ENCODE measurements around the gene CUL3.
"Not testable (repeated sequence)": the region's sequence is repeated elsewhere in the genome, so short reads cannot be mapped to it uniquely, and the experiment has no call there.

The CUL3 gene

GRCh38 chr2:224543939-224544338 lies 41.2 kb downstream of the CUL3 start:
- no peak for DNase-seq (ENCODE audit: low read depth)

GRCh38 chr2:224538561-224539138 lies 46.5 kb downstream of the CUL3 start:
- no peak for DNase-seq (ENCODE audit: low read depth)

DNA sequence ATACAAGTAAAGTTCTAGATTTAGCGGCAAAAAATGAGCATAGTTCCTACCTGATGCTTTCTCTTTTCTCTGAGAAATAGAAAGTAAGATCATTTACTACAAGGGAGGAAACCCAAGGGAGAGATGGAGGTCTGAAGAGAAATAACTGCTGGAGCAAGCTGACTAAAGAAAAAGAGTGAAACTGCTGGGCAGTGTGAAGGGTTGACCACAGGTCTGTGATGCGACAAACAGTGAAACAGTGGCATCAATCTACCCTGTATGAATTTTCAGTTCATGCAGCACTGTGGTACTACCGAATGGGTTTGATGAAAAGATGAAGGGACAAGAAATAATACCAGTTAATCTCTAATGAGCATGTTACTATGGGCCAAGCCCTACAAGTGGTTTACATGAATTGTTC lies 52.2 kb downstream of the CUL3 start:
- DNase-seq (ENCODE audit: low read depth): no peak

DNA sequence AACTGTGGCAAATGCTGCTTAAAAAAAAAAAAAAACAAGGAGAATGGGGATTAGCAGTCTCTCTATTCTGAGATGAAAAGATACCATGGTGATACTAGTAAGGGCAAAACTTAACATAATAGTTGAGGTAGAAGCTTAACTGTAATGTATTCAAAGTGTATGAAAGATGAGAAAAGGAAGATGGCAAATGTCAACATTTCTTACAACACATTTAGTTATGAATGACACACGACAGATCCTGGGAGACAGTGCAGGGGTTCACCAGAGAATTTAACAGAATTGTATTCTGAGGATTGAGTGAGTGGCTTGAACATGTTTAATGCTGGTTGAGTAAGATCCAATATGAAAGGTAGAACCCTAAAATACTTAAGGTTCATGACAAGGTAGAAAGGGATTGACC lies 52.7 kb downstream of the CUL3 start:
- DNase-seq (ENCODE audit: low read depth): no peak

GRCh38 chr2:224528171-224528570 lies 57.0 kb downstream of the CUL3 start:
- no peak for DNase-seq (ENCODE audit: low read depth)

- DNase-seq (ENCODE audit: low read depth): no peak
These were observed 59.4 kb downstream of the CUL3 start for GRCh38 chr2:224525774-224526173.

GRCh38 chr2:224524657-224525056 lies 60.5 kb downstream of the CUL3 start:
- DNase-seq (ENCODE audit: low read depth): no peak

DNA sequence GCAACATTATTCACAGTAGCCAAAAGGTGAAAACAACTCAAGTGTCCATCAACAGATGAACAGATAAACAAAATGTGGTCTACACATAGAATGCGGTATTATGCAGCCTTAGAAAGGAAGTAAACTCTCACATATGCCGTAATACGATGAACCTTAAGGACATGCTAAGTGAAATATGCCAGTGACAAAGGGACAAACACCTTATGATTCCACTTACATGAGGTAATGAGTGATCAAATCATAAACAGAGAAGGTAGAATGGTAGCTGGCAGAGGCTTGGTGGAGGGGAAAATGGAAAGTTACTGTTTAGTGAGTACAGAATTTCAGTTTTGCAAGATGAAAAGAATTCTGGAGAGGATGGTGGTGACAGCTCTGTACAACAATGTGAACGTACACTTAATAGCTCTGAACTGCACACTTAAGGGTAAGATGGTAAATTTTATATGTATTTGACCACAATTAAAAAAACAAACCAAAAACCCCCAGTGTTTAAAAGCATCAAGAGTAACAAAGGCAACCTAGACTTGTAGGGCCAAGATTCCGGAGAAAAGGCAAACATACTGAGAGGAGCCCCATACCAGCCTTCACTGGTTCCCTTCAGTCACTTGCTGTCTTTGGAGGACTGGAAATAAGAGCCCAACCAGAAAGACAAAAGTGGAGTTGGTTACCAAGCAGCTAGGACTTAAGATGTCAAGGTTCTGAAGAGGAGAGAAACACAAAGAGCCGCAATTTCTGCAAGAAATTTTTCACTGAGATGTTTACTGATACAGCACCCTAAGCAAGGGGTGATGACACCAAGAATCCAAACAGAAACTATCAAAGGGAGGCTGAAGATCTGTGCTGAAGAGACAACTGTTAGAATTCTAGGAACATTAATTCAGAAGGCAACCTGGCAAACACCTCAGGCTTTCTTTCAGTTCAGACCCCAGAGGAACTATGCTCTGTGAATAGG lies 61.3 kb downstream of the CUL3 start:
- DNase-seq (ENCODE audit: low read depth): no peak

GRCh38 chr2:224522483-224522882 lies 62.7 kb downstream of the CUL3 start:
- not testable (repeated sequence) for DNase-seq (ENCODE audit: low read depth)

DNA sequence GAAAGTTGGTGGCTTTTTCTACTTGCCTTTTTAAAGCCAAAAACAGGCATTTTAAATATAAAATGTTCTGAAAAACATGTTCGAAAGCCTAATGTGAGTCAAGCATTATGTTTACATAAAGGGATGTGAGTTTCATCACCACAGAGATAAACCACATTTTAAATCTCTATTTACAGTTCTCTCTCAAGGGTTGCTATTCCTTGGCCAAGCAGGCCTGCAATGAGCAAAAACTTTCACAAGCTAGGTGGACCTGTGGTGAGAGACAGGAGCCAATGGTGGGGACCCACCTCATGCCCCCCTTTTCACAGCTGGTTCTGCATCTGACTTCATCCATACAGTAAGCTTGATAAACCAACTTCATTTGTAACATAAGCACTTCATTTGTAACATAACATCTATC lies 65.1 kb downstream of the CUL3 start:
- DNase-seq (ENCODE audit: low read depth): no peak

- DNase-seq (ENCODE audit: low read depth): no peak
These were observed 66.2 kb downstream of the CUL3 start for GRCh38 chr2:224518806-224519580.

- no peak for DNase-seq (ENCODE audit: low read depth)
These were observed 67.2 kb downstream of the CUL3 start for GRCh38 chr2:224517963-224518362.

GRCh38 chr2:224516393-224516792 lies 68.8 kb downstream of the CUL3 start:
- not testable (repeated sequence) for DNase-seq (ENCODE audit: low read depth)

- DNase-seq (ENCODE audit: low read depth): no peak
These were observed 71.2 kb downstream of the CUL3 start for GRCh38 chr2:224513991-224514390.

- no peak for DNase-seq (ENCODE audit: low read depth)
These were observed 77.4 kb downstream of the CUL3 start for GRCh38 chr2:224507789-224508188.

- no peak for DNase-seq (ENCODE audit: low read depth)
These were observed 78.7 kb downstream of the CUL3 start for GRCh38 chr2:224506494-224506893.

DNA sequence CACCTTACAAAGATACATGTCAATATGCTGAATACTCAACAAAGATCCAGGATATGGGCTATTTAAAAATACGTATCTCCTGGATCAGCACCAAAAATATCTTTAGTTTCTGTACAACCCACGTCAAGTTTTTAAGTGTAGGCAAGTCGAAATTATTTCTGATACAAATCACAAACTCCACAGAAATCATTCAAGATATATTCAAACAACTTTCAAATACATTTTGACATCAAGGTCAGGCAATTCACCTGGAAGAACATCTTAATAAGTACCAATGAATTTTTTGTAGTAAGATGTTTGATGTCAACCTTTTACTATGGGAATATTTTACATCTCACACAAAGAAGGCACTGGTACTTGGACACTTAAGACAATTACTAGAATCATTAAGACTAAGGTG lies 86.2 kb downstream of the CUL3 start:
- no peak for DNase-seq (ENCODE audit: low read depth)

- DNase-seq (ENCODE audit: low read depth): no peak
These were observed 92.6 kb downstream of the CUL3 start for GRCh38 chr2:224492531-224492930.

DNA sequence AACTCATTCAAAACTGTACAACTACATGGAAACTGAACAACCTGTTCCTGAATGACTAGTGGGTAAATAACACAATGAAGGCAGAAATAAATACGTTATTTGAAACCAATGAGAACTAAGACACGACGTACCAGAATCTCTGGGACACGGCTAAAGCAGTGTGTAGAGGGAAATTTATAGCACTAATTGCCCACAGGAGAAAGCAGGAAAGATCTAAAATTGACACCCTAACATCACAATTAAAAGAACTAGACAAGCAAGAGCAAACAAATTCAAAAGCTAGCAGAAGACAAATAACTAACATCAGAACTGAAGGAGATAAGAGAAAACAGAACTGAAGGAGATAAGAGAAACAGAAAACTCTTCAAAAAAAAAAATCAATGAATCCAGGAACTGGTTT lies 97.2 kb downstream of the CUL3 start:
- DNase-seq (ENCODE audit: low read depth): not testable (repeated sequence)

DNA sequence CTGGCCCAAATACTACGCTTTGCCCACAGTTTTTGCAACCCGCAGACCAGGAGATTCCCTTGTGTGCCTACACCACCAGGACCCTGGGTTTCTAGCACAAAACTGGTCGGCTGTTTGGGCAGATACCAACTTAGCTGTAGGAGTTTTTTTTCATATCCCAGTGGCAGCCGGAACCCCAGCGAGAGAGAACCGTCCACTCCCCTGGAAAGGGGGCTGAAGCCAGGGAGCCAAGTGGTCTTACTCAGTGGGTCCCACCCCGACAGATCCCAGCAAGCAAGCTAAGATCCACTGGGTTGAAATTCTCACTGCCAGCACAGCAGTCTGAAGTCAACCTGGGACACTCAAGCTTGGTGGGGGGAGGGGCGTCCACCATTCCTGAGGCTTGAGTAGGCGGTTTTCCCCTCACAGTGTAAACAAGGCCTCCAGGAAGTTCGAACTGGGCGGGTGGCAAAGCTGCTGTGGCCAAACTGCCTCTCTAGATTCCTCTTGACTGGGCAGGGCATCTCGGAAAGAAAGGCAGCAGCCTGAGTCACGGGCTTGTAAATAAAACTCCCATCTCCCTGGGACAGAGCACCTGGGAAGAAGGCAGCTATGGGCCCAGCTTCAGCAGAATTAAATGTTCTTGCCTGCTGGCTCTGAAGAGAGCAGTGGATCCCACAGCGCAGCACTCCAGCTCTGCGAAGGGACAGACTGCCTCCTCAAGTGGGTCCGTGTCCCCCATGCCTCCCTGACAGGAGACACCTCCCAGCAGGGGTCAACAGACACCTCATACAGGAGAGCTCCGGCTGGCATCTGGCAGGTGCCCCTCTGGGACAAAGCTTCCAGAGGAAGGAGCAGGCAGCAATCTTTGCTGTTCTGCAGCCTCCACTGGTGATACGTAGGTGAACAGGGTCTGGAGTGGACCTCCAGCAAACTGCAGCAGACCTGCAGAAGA lies 99.8 kb downstream of the CUL3 start:
- DNase-seq (ENCODE audit: low read depth): not testable (repeated sequence)

GRCh38 chr2:224479826-224480225 lies 105.3 kb downstream of the CUL3 start:
- DNase-seq (ENCODE audit: low read depth): no peak

DNA sequence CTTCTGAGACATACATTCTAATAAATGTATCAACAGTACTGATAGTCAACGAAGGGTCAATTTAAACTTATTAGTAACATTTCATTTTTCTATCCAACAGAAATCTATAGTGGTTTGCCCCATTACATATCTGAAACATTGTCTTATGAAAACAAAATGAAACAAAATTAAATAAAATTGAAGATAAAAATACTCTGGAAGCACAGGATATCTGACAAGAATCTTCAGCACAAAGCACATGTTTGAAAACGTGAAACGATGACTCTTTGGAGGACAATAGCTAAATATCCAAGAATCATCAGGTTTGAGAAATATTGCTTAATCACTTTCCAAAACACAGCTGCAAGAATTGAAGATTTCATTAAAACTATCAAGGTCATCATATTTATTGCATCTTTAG lies 112.3 kb downstream of the CUL3 start:
- DNase-seq (ENCODE audit: low read depth): no peak

All from stimulated activated CD4-positive, alpha-beta T cell treated with anti-CD3 and anti-CD28 coated beads, Interleukin-2, amount 100 ng/mL, for 4 hours (primary cell).